MM.1S (cell line): Measurements from ENCODE around the gene METTL21C.

Experiments used
- DNase-seq: peaks from one replicate; pipeline ENCODE4 v3.0.0-alpha.2; 2015
- H2AFZ ChIP-seq: fragments of 300-600 bp; sonication (generic); 2 replicates; pipeline ENCODE4 v1.6.0; 2016; ENCODE audit warnings: antibody characterized with exemption, low read length
- H3F3A ChIP-seq: fragments of 300-600 bp; sonication (generic); 2 replicates; pipeline ENCODE4 v1.6.1; 2016; ENCODE audit warnings: mild to moderate bottlenecking, antibody characterized with exemption, low read length, moderate library complexity, mixed read lengths; ENCODE audit not compliant: insufficient read depth
- H3K27ac ChIP-seq: fragments of 300-600 bp; sonication (generic); 2 replicates; pipeline ENCODE4 v1.5.1; 2016; ENCODE audit warnings: mild to moderate bottlenecking, low read length
- H3K27me3 ChIP-seq: fragments of 300-600 bp; sonication (generic); replicated peaks from 2 replicates; pipeline ENCODE4 v1.6.0; 2016; ENCODE audit warnings: low read length; ENCODE audit not compliant: insufficient read depth
- H3K36me3 ChIP-seq: fragments of 300-600 bp; sonication (generic); replicated peaks from 2 replicates; pipeline ENCODE4 v1.6.1; 2016; ENCODE audit warnings: mild to moderate bottlenecking, low read length, mixed read lengths; ENCODE audit not compliant: insufficient read depth
- H3K4me1 ChIP-seq: fragments of 300-600 bp; sonication (generic); 2 replicates; pipeline ENCODE4 v1.6.1; 2016; ENCODE audit warnings: low read length, mixed read lengths
- H3K4me2 ChIP-seq: fragments of 300-600 bp; sonication (generic); 2 replicates; pipeline ENCODE4 v1.6.0; 2016; ENCODE audit warnings: low read depth, low read length
- H3K4me3 ChIP-seq: fragments of 300-600 bp; sonication (generic); 2 replicates; pipeline ENCODE4 v1.5.1; 2016; ENCODE audit warnings: low read length, mixed read lengths
- H3K79me2 ChIP-seq: fragments of 300-600 bp; sonication (generic); 2 replicates; pipeline ENCODE4 v1.6.1; 2016; ENCODE audit warnings: mixed run types, low read length, mixed read lengths
- H3K9ac ChIP-seq: fragments of 300-600 bp; sonication (generic); 2 replicates; pipeline ENCODE4 v1.6.1; 2016; ENCODE audit warnings: low read length, mixed read lengths
- H3K9me2 ChIP-seq: fragments of 300-600 bp; sonication (generic); replicated peaks from 2 replicates; pipeline ENCODE4 v1.6.1; 2016; ENCODE audit warnings: mild to moderate bottlenecking, low read length, mixed read lengths; ENCODE audit not compliant: insufficient read depth
- H3K9me3 ChIP-seq: fragments of 300-600 bp; sonication (generic); replicated peaks from 2 replicates; pipeline ENCODE4 v1.6.1; 2016; ENCODE audit warnings: mild to moderate bottlenecking, low read length, mixed read lengths; ENCODE audit not compliant: insufficient read depth
- H4K20me1 ChIP-seq: fragments of 300-600 bp; sonication (generic); 2 replicates; pipeline ENCODE4 v1.6.1; 2016; ENCODE audit warnings: mild to moderate bottlenecking, low read length, moderate library complexity, mixed read lengths; ENCODE audit not compliant: insufficient read depth
- CTCF ChIP-seq: fragments of 300-600 bp; sonication (generic); IDR thresholded peaks from 2 replicates; pipeline ENCODE4 v1.5.1; 2016; ENCODE audit warnings: antibody characterized with exemption, low read length, mixed read lengths
- EZH2 ChIP-seq: fragments of 300-600 bp; sonication (generic); optimal IDR thresholded peaks from 2 replicates; pipeline ENCODE3; 2017; ENCODE audit warnings: low read depth, mild to moderate bottlenecking, antibody characterized with exemption, low read length, mixed read lengths
- EZH2phosphoT487 ChIP-seq: fragments of 300-600 bp; sonication (generic); IDR thresholded peaks from 2 replicates; pipeline ENCODE4 v1.6.1; 2018; ENCODE audit warnings: antibody characterized with exemption, low read length

METTL21C gene

GRCh38 chr13:102651392-102651791, 43.5 kb downstream of the METTL21C start:
- DNase-seq = no peak
- Histone ChIP-seq H3K9me2 (no peaks in the 10 kb centered on the region), H3K9ac (no peak overlapping the region), H3K27me3 (no peaks in the 10 kb centered on the region), H3K9me3 (no peaks in the 10 kb centered on the region), H3K27ac (no peak overlapping the region), H3K36me3 (peaks cover 38% of the 10 kb centered on the region), H3F3A (peaks cover 8% of the 10 kb centered on the region; the same call in 1 of the 2 replicates), H3K79me2 (peaks cover 23% of the 10 kb centered on the region), H3K4me1 (no peaks in the 10 kb centered on the region), H2AFZ (no peak overlapping the region), H3K4me2 (no peak overlapping the region), H3K4me3 (no peak overlapping the region), H4K20me1 (no peaks in the 10 kb centered on the region)
- TF ChIP-seq CTCF = no peak
- TF ChIP-seq EZH2 = no peak
- TF ChIP-seq EZH2phosphoT487 = no peak

- peaks cover 8% of the 10 kb centered on the region; the same call in 1 of the 2 replicates for H3F3A ChIP-seq
- H3K9me2 ChIP-seq = no peaks in the 10 kb centered on the region
- peaks cover 46% of the 10 kb centered on the region for H3K36me3 ChIP-seq
- peaks cover 27% of the 10 kb centered on the region for H3K79me2 ChIP-seq
- 0 out of 2 replicates have a peak, but pooled peaks cover 3% of the 10 kb centered on the region for H4K20me1 ChIP-seq
- no peak overlapping the region for H3K4me2 ChIP-seq
- TF ChIP-seq EZH2phosphoT487 (no peak), CTCF (no peak), EZH2 (no peak)
- H3K27me3 ChIP-seq = no peaks in the 10 kb centered on the region
- H3K4me3 ChIP-seq = no peak overlapping the region
- no peak overlapping the region for H3K9ac ChIP-seq
- DNase-seq = no peak
- H3K4me1 ChIP-seq = no peaks in the 10 kb centered on the region
- H3K9me3 ChIP-seq = no peaks in the 10 kb centered on the region
- H3K27ac ChIP-seq = no peak overlapping the region
- no peak overlapping the region for H2AFZ ChIP-seq
Observed at GRCh38 chr13:102650444-102650843, 44.4 kb downstream of the METTL21C start.

GRCh38 chr13:102648046-102648445, 46.8 kb downstream of the METTL21C start:
- DNase-seq = no peak
- Histone ChIP-seq H3K9me3 (no peaks in the 10 kb centered on the region), H3K27me3 (no peaks in the 10 kb centered on the region), H3K27ac (no peak overlapping the region), H3F3A (peaks cover 13% of the 10 kb centered on the region), H3K36me3 (peaks cover 59% of the 10 kb centered on the region), H3K4me1 (no peaks in the 10 kb centered on the region), H3K4me3 (no peak overlapping the region), H3K9me2 (no peaks in the 10 kb centered on the region), H3K79me2 (peaks cover 40% of the 10 kb centered on the region), H3K9ac (no peak overlapping the region), H4K20me1 (0 out of 2 replicates have a peak, but pooled peaks cover 3% of the 10 kb centered on the region), H2AFZ (no peak overlapping the region), H3K4me2 (no peak overlapping the region)
- TF ChIP-seq EZH2phosphoT487 (no peak), CTCF (no peak), EZH2 (no peak)
